Measurements from ENCODE around the gene SMPD3. TPM values are rescaled to one million over a fixed set of nuclear protein-coding genes. Genes with fewer than 3 reads are reported as not detected.

Gene SMPD3
- total RNA-seq, 4 donors from 2014 or later: 0.33 to 2.4 (median 1.3) TPM

DNA sequence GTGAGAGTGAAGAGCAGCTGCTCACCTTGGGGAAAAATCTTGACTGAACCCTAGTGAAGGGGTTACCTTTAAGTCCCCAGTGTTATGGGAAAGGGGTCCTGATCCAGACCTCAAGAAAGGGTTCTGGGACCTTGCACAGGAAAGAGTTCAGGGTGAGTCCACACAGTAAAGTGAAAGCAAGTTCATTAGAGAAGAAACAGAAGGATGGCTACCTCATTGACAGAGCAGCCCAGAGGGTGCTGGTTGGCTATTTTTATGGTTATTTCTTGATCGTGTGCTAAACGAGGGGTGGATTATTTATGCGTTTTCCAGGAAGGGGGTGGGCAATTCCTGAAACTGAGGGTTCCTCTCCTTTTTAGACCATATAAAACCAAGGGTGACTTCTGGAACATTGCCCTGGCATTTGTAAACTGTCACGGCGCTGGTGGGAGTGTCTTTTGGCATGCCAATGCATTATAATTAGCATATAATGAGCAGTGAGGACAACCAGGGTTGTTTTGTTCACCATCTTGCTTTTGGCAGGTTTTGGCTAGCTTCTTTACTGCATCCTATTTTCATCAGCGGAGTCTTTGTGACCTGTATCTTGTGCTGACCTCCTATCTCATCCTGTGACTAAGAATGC, 58.4 kb downstream of the SMPD3 start:
- intact Hi-C loops (cut with DNase I): no loop called here
- no peaks in the 10 kb centered on the region for H3K27me3 ChIP-seq
- no peak overlapping the region for H3K27ac ChIP-seq
- H3K9me3 ChIP-seq: no peaks in the 10 kb centered on the region
- no peaks in the 10 kb centered on the region for H3K4me1 ChIP-seq
- TF ChIP-seq, protein P1, sequence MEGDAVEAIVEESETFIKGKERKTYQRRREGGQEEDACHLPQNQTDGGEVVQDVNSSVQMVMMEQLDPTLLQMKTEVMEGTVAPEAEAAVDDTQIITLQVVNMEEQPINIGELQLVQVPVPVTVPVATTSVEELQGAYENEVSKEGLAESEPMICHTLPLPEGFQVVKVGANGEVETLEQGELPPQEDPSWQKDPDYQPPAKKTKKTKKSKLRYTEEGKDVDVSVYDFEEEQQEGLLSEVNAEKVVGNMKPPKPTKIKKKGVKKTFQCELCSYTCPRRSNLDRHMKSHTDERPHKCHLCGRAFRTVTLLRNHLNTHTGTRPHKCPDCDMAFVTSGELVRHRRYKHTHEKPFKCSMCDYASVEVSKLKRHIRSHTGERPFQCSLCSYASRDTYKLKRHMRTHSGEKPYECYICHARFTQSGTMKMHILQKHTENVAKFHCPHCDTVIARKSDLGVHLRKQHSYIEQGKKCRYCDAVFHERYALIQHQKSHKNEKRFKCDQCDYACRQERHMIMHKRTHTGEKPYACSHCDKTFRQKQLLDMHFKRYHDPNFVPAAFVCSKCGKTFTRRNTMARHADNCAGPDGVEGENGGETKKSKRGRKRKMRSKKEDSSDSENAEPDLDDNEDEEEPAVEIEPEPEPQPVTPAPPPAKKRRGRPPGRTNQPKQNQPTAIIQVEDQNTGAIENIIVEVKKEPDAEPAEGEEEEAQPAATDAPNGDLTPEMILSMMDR (IDR thresholded peaks at IDR 0.05): no peak
- no peak for TF ChIP-seq POLR2A (IDR thresholded peaks at IDR 0.05)
- DNase-seq: no peak
- 72 to 86% methylated on average over 6 of the region's 6 CpGs for WGBS, 2 donors
- H3K36me3 ChIP-seq: no peaks in the 10 kb centered on the region
- no peak overlapping the region for H3K4me3 ChIP-seq (replicated peaks in 1 of 3)

DNA sequence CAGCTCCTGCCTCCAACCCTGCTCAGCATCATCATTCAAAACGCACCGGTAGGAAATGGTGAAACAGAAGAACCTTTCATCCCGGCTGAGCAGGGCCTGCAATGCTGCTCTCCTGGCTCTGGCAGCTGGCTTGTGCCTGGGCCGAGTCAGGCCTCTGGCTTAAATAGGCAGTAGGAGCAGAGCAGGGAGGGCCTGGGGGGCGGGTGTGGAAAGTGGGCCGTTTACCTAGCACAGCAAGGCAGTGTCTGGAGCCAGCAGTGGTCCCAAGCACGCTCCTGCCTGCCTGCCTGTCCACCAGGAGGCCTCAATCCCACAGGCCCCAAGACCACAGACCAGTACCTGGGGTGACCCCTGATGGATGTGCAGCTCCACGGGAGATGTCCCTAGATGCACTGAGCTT, 59.3 kb downstream of the SMPD3 start:
- no peak for DNase-seq
- TF ChIP-seq POLR2A (IDR thresholded peaks at IDR 0.05): no peak
- TF ChIP-seq, protein P1 (IDR thresholded peaks at IDR 0.05): no peak
- H3K4me1 ChIP-seq: no peaks in the 10 kb centered on the region
- no peak overlapping the region for H3K27ac ChIP-seq
- H3K27me3 ChIP-seq: no peaks in the 10 kb centered on the region
- 77 to 92% methylated on average over 5 to 6 of the region's 8 CpGs for WGBS, 2 donors
- no peak overlapping the region for H3K4me3 ChIP-seq (replicated peaks in 1 of 3)
- H3K9me3 ChIP-seq: no peaks in the 10 kb centered on the region
- intact Hi-C loops (cut with DNase I): no loop called here
- no peaks in the 10 kb centered on the region for H3K36me3 ChIP-seq

DNA sequence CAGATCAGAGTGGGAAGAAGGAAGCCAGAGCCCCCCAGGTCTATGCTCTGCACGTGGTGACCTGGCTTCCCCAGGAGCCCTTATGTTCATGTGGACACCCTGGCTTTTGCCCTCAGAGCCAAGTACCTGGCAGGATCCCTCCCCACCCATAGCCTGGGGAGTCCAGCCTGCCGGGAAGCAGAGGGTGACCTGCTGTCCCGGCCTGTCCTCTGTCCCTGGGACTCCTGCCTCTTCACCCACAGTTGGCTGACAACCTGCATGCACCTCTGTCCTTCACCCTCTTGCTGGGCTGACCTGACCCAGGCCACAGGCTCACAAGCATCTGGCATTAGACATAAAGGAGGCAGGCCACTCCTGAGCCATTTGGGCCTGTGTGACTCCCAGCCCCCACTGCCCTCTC, 60.2 kb downstream of the SMPD3 start:
- no peak for DNase-seq
- no peaks in the 10 kb centered on the region for H3K36me3 ChIP-seq
- no peaks in the 10 kb centered on the region for H3K27me3 ChIP-seq
- no peak for TF ChIP-seq POLR2A (IDR thresholded peaks at IDR 0.05)
- TF ChIP-seq, protein P1 (IDR thresholded peaks at IDR 0.05): no peak
- no peaks in the 10 kb centered on the region for H3K9me3 ChIP-seq
- H3K4me1 ChIP-seq: no peaks in the 10 kb centered on the region
- H3K27ac ChIP-seq: no peak overlapping the region
- intact Hi-C loops (cut with DNase I): no loop called here
- H3K4me3 ChIP-seq (replicated peaks in 1 of 3): no peak overlapping the region
- WGBS, 2 donors: 80 to 86% methylated on average over 2 to 3 of the region's 3 CpGs

DNA sequence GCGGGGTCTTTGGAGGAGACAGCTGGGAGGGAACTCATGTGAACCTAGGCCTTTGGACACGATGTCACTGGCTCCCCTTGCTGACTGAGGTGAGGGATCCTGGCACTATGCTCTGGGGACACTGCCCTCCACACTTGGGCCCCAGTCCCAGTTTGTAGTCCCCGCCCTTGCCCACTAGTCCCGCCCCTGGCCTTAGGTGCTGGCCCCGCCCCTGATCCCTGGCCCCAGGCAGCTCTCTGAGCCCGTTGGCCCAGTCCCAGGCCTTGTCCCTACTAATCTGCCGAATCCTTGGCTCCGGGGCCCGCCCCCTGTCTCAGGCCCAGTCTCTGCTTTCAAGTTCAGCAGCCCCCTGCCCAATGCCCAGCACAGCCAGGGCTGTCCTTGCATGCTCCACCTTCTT, 61.0 kb downstream of the SMPD3 start:
- 90 to 91% methylated on average over 9 of the region's 9 CpGs for WGBS, 2 donors
- Histone ChIP-seq H3K36me3 (no peaks in the 10 kb centered on the region), H3K9me3 (no peaks in the 10 kb centered on the region), H3K27ac (no peak overlapping the region), H3K27me3 (no peaks in the 10 kb centered on the region), H3K4me3 (replicated peaks in 1 of 3) (no peak overlapping the region), H3K4me1 (no peaks in the 10 kb centered on the region)
- DNase-seq: no peak
- intact Hi-C loops (cut with DNase I): no loop called here
- TF ChIP-seq POLR2A (IDR thresholded peaks at IDR 0.05): no peak
- TF ChIP-seq, protein P1 (IDR thresholded peaks at IDR 0.05): no peak

DNA sequence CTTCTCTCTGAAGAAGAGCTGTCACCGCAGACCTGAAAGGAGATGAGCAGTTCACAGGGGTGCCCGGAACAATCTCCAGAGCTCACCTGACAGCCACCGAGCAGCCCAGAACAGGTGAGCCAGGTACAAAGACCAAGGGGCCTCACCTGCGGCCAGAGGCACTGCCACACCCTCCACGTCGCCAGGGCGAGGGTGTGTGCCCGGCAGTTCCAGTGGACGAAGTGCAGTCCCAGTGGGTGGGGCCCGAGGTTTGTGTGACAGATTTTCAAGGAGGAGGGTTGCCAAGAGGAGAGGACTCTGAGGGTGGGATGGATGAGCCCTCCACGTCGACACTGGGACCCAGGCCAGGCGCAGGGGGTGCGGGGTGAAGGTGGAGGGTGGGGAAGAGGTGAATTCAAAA, 61.7 kb downstream of the SMPD3 start:
- H3K27ac ChIP-seq: no peak overlapping the region
- H3K4me1 ChIP-seq: no peaks in the 10 kb centered on the region
- no peak for DNase-seq
- intact Hi-C loops (cut with DNase I): no loop called here
- TF ChIP-seq, protein P1 (IDR thresholded peaks at IDR 0.05): no peak
- no peak for TF ChIP-seq POLR2A (IDR thresholded peaks at IDR 0.05)
- no peaks in the 10 kb centered on the region for H3K9me3 ChIP-seq
- H3K27me3 ChIP-seq: no peaks in the 10 kb centered on the region
- WGBS, 2 donors: 65 to 72% methylated on average over 12 to 14 of the region's 14 CpGs
- H3K36me3 ChIP-seq: no peaks in the 10 kb centered on the region
- H3K4me3 ChIP-seq (replicated peaks in 1 of 3): no peak overlapping the region
